Left ventricle myocardium inferior (tissue), 1 donor: Measurements from ENCODE around the gene OR1J2. TPM values are rescaled to one million over a fixed set of nuclear protein-coding genes. Genes with fewer than 3 reads are reported as not detected.

Source experiments
- DNase-seq: peaks from one replicate; pipeline ENCODE4 v3.0.0-alpha.2; 2020
- H3K27ac ChIP-seq: fragments of 200-600 bp; replicated peaks from 2 replicates; pipeline ENCODE4 v1.8.0; 2021
- H3K27me3 ChIP-seq: fragments of 200-600 bp; 2 replicates; pipeline ENCODE4 v1.8.0; 2021; ENCODE audit warnings: low read depth
- H3K36me3 ChIP-seq: fragments of 200-600 bp; 2 replicates; pipeline ENCODE4 v1.8.0; 2021
- H3K4me1 ChIP-seq: fragments of 200-600 bp; 2 replicates; pipeline ENCODE4 v1.8.0; 2021
- H3K4me3 ChIP-seq: fragments of 200-600 bp; 2 replicates; pipeline ENCODE4 v1.8.0; 2021; ENCODE audit warnings: mild to moderate bottlenecking, moderate library complexity
- H3K9me3 ChIP-seq: fragments of 200-600 bp; replicated peaks from 2 replicates; pipeline ENCODE4 v1.8.0; 2021
- intact Hi-C: fragments of 100-400 bp; cut with micrococcal nuclease; formaldehyde crosslinking; loops from one replicate; pipeline ENCODE4 v1.11.0; 2022
- total RNA-seq: library from RNA; stranded (reverse); fragmentation: NEBNext Ultra II Directional; extraction: Animal tissue kit (Norgen Biotek cat#: 25700); gene quantifications from one replicate; pipeline ENCODE4 v1.2.1, GENCODE V29; 2021
- TF ChIP-seq, protein P1 (sequence below): fragments of 200-600 bp; IDR thresholded peaks from 2 replicates; pipeline ENCODE4 v1.8.0; 2021; ENCODE audit warnings: antibody characterized with exemption, mild to moderate bottlenecking, borderline replicate concordance
- donor health status: DM: no; HTN: yes; CAD: no; lungs with severe emphysema.

Gene OR1J2
- total RNA-seq, 1 donor from 2014 or later: not detected

GRCh38 chr9:122474561-122474960, 36.0 kb upstream of the OR1J2 start:
- intact Hi-C loops: no loop called here
- H3K4me1 ChIP-seq: no peaks in the 10 kb centered on the region
- H3K27ac ChIP-seq: no peak overlapping the region
- no peaks in the 10 kb centered on the region for H3K9me3 ChIP-seq
- peaks cover 88% of the 10 kb centered on the region for H3K27me3 ChIP-seq
- H3K36me3 ChIP-seq: no peaks in the 10 kb centered on the region
- H3K4me3 ChIP-seq: no peak overlapping the region
- no peak for DNase-seq
- TF ChIP-seq, protein P1, sequence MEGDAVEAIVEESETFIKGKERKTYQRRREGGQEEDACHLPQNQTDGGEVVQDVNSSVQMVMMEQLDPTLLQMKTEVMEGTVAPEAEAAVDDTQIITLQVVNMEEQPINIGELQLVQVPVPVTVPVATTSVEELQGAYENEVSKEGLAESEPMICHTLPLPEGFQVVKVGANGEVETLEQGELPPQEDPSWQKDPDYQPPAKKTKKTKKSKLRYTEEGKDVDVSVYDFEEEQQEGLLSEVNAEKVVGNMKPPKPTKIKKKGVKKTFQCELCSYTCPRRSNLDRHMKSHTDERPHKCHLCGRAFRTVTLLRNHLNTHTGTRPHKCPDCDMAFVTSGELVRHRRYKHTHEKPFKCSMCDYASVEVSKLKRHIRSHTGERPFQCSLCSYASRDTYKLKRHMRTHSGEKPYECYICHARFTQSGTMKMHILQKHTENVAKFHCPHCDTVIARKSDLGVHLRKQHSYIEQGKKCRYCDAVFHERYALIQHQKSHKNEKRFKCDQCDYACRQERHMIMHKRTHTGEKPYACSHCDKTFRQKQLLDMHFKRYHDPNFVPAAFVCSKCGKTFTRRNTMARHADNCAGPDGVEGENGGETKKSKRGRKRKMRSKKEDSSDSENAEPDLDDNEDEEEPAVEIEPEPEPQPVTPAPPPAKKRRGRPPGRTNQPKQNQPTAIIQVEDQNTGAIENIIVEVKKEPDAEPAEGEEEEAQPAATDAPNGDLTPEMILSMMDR: no peak

- intact Hi-C loops: no loop called here
- TF ChIP-seq, protein P1: no peak
- H3K4me3 ChIP-seq: no peak overlapping the region
- no peaks in the 10 kb centered on the region for H3K9me3 ChIP-seq
- DNase-seq: no peak
- peaks cover 83% of the 10 kb centered on the region for H3K27me3 ChIP-seq
- no peaks in the 10 kb centered on the region for H3K36me3 ChIP-seq
- no peaks in the 10 kb centered on the region for H3K4me1 ChIP-seq
- no peak overlapping the region for H3K27ac ChIP-seq
Measured at GRCh38 chr9:122475717-122476116, 34.9 kb upstream of the OR1J2 start.

DNA sequence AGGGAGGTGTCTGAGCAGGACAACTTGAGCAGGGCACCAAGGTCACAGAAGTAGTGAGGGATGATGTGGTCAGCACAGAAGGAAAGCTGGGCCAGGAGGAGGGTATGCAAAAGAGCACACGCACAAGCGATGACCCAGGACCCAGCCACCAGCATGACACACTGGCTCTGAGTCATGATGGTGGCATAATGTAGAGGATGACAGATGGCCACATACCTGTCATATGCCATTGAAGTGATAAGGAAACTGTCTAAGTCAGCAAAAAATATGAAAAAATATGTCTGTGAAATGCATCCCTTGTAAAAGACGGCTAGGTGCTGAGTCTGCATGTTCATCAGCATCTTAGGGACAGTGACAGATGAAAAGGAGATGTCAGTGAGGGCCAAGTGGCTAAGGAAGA, 33.3 kb upstream of the OR1J2 start:
- no peak for DNase-seq
- H3K27me3 ChIP-seq: peaks cover 74% of the 10 kb centered on the region
- intact Hi-C loops: no loop called here
- no peaks in the 10 kb centered on the region for H3K9me3 ChIP-seq
- H3K4me1 ChIP-seq: no peaks in the 10 kb centered on the region
- no peak overlapping the region for H3K27ac ChIP-seq
- no peaks in the 10 kb centered on the region for H3K36me3 ChIP-seq
- TF ChIP-seq, protein P1: no peak
- no peak overlapping the region for H3K4me3 ChIP-seq

DNA sequence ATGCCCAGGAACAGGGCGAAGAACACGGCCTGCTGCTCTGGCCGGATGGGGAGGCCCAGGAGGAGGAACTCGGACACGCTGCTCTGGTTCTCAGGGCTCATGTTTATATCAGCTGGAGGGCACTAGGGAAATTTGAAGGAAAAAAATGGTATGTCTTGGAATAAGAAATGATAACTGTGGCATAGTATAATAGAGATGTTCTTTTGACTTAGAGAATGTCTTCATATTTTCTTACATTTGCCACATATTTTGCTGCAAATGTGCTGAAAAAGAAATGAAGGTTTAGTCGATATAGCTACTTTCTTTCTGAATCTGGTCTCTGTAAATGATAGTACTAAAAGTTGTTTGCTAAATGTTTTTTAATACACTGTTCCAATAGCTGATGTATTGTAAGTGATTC, 32.8 kb upstream of the OR1J2 start, which contains the start of gene OR1J1:
OR1J1 (minus strand) TSS at position 101 of the 400 bp plus-strand sequence; CDS start at position 101, 0 bp downstream.
- H3K4me1 ChIP-seq: no peaks in the 10 kb centered on the region
- no peaks in the 10 kb centered on the region for H3K36me3 ChIP-seq
- TF ChIP-seq, protein P1: no peak
- H3K4me3 ChIP-seq: no peak within 1 kb of the TSS
- intact Hi-C loops: no loop called here
- H3K27ac ChIP-seq: no peak within 1 kb of the TSS
- peaks cover 71% of the 10 kb centered on the region for H3K27me3 ChIP-seq
- no peaks in the 10 kb centered on the region for H3K9me3 ChIP-seq
- DNase-seq: no peak

- Histone ChIP-seq H3K36me3 (no peaks in the 10 kb centered on the region), H3K27ac (no peak overlapping the region), H3K27me3 (peaks cover 67% of the 10 kb centered on the region), H3K4me3 (no peak overlapping the region), H3K4me1 (no peaks in the 10 kb centered on the region), H3K9me3 (no peaks in the 10 kb centered on the region)
- DNase-seq: no peak
- intact Hi-C loops: no loop called here
- TF ChIP-seq, protein P1: no peak
Measured at GRCh38 chr9:122479062-122479461, 31.5 kb upstream of the OR1J2 start.

DNA sequence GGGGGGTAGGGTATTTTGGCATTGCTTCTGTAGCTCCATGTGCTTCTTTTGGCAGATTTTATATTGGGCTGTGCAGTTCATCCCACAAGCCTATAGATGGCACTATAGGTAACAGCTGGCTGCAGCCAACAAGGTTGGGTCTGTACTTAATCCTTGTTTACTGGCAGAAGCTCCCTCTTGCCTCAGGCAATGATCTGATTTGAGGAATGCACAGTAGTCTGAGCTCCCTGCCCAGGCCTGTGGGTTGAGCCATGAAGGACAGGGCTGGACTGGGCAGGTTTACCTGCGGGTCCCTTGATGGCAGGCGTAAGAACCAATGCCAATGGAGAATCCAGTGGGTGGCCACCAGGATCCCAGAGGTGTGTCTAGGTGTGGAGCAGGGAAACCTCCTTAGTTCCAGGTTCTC, 11.7 kb upstream of the OR1J2 start:
- peaks cover 40% of the 10 kb centered on the region for H3K27me3 ChIP-seq
- DNase-seq: no peak
- TF ChIP-seq, protein P1: peak; percentile 66

More for the DNA sequence above, 11.7 kb upstream of the OR1J2 start:
- Histone ChIP-seq H3K27ac (no peak overlapping the region), H3K36me3 (no peaks in the 10 kb centered on the region), H3K4me1 (no peaks in the 10 kb centered on the region), H3K9me3 (peaks cover 21% of the 10 kb centered on the region), H3K4me3 (no peak overlapping the region)
- intact Hi-C loops: no loop called here
